ENCODE measurements around the gene OPN1LW. TPM values are rescaled to one million over a fixed set of nuclear protein-coding genes. Genes with fewer than 3 reads are reported as not detected.
"Not testable (repeated sequence)": the region's sequence is repeated elsewhere in the genome, so short reads cannot be mapped to it uniquely, and the experiment has no call there.

OPN1LW gene
- total RNA-seq (2014; rRNA removed) (not detected in 2 replicates), Bru-seq, nascent RNA (not detected), BruChase-seq, experiment 1, labeled RNA remaining after a 6-hour chase (not detected), BruChase-seq, experiment 2, labeled RNA remaining after a 2-hour chase (not detected)
- long read RNA-seq = 0 reads

GRCh38 chrX:154144010-154144409 is at the start of gene OPN1LW:
Gene OPN1LW, plus strand, starts transcription at chrX:154144243. Its CDS starts 41 bp downstream, at chrX:154144284.
- H2AFZ ChIP-seq (ENCODE audit: low read length); H3K9me2 ChIP-seq (replicated peaks; ENCODE audit: low read length); H3K4me2 ChIP-seq (ENCODE audit: low read length); H3K9me3 ChIP-seq (ENCODE audit: low read length); H3K27me3 ChIP-seq (ENCODE audit: low read length); BruUV-seq (replicated peaks); H3K4me1 ChIP-seq (ENCODE audit: insufficient read depth, low read length); CTCF ChIA-PET; H3K4me3 ChIP-seq (ENCODE audit: low read length); H3K9ac ChIP-seq (ENCODE audit: low read length); H3K36me3 ChIP-seq (ENCODE audit: low read depth, low read length); POLR2A ChIA-PET (ENCODE audit: unreplicated experiment); intact Hi-C loops (cut with micrococcal nuclease); H3K27ac ChIP-seq (ENCODE audit: low read length); H3F3A ChIP-seq (ENCODE audit: low read length, unreplicated experiment); DNase-seq; H4K20me1 ChIP-seq (ENCODE audit: low read length); H3K79me2 ChIP-seq (ENCODE audit: low read length); ATAC-seq: not testable (repeated sequence)

GRCh38 chrX:154094833-154095232 is 49.2 kb upstream of the OPN1LW start:
- H3K79me2 ChIP-seq (ENCODE audit: low read length) = peaks cover 74% of the 10 kb centered on the region
- H3K4me2 ChIP-seq (ENCODE audit: low read length) = peak overlapping the region; percentile 81; the same call in 1 of the 2 replicates
- TF ChIP-seq EZH2 (IDR thresholded peaks at IDR 0.05; ENCODE audit: low read length, unreplicated experiment) (no peak), CTCF (conservative IDR thresholded peaks at IDR 0.05; ENCODE audit: low read depth, low read length) (no peak), EZH2phosphoT487 (IDR thresholded peaks at IDR 0.05; ENCODE audit: borderline replicate concordance, low read length) (no peak)
- H3K4me1 ChIP-seq (ENCODE audit: insufficient read depth, low read length) = peaks cover 29% of the 10 kb centered on the region
- H3K9ac ChIP-seq (ENCODE audit: low read length) = no peak overlapping the region
- no peaks in the 10 kb centered on the region for H3K9me3 ChIP-seq (ENCODE audit: low read length)
- H3K27ac ChIP-seq (ENCODE audit: low read length) = no peak overlapping the region
- no peaks in the 10 kb centered on the region for H3F3A ChIP-seq (ENCODE audit: low read length, unreplicated experiment)
- no peak for DNase-seq
- H3K4me3 ChIP-seq (ENCODE audit: low read length) = no peak overlapping the region
- POLR2A ChIA-PET (ENCODE audit: unreplicated experiment) = no interaction called here
- no peak overlapping the region for H2AFZ ChIP-seq (ENCODE audit: low read length)
- intact Hi-C loops (cut with micrococcal nuclease) = no loop called here
- H4K20me1 ChIP-seq (ENCODE audit: low read length) = peaks cover 48% of the 10 kb centered on the region
- BruUV-seq (replicated peaks) = no TSS peak
- peaks cover 4% of the 10 kb centered on the region for H3K36me3 ChIP-seq (ENCODE audit: low read depth, low read length)
- H3K27me3 ChIP-seq (ENCODE audit: low read length) = no peaks in the 10 kb centered on the region
- CTCF ChIA-PET = no interaction called here
- no peak for ATAC-seq
- H3K9me2 ChIP-seq (replicated peaks; ENCODE audit: low read length) = no peaks in the 10 kb centered on the region

- Histone ChIP-seq H3K36me3 (ENCODE audit: low read depth, low read length) (peaks cover 4% of the 10 kb centered on the region; the same call in 1 of the 2 replicates), H2AFZ (ENCODE audit: low read length) (no peak overlapping the region), H3K9me3 (ENCODE audit: low read length) (no peaks in the 10 kb centered on the region), H3K4me3 (ENCODE audit: low read length) (peak overlapping the region; percentile 99), H3K79me2 (ENCODE audit: low read length) (peaks cover 59% of the 10 kb centered on the region), H3K27ac (ENCODE audit: low read length) (peak overlapping the region; percentile 25; the same call in 1 of the 2 replicates), H3K27me3 (ENCODE audit: low read length) (no peaks in the 10 kb centered on the region), H3F3A (ENCODE audit: low read length, unreplicated experiment) (no peaks in the 10 kb centered on the region), H3K4me2 (ENCODE audit: low read length) (peak overlapping the region; percentile 81), H3K9ac (ENCODE audit: low read length) (peak overlapping the region; percentile 81), H3K4me1 (ENCODE audit: insufficient read depth, low read length) (peaks cover 24% of the 10 kb centered on the region), H4K20me1 (ENCODE audit: low read length) (peaks cover 42% of the 10 kb centered on the region), H3K9me2 (replicated peaks; ENCODE audit: low read length) (no peaks in the 10 kb centered on the region)
- TF ChIP-seq EZH2phosphoT487 (IDR thresholded peaks at IDR 0.05; ENCODE audit: borderline replicate concordance, low read length) = no peak
- TF ChIP-seq EZH2 (IDR thresholded peaks at IDR 0.05; ENCODE audit: low read length, unreplicated experiment) = no peak
- TF ChIP-seq CTCF (conservative IDR thresholded peaks at IDR 0.05; ENCODE audit: low read depth, low read length) = no peak
- ATAC-seq (peak; percentile 3; the same call in 1 of the 2 replicates), DNase-seq (peak; percentile 9)
- CTCF ChIA-PET = interaction anchor here (0.7 kb wide), 1 partner anchor 124 kb away, joined by 4 read pairs; the partner anchor contains the start of gene TMEM187
- intact Hi-C loops (cut with micrococcal nuclease) = no loop called here
- POLR2A ChIA-PET (ENCODE audit: unreplicated experiment) = no interaction called here
- BruUV-seq (replicated peaks) = TSS peak; percentile 44
Measured at GRCh38 chrX:154096140-154097002, 47.7 kb upstream of the OPN1LW start.

Data from PC-3 (cell line).